ENCODE data around the gene SCG5.

SCG5 gene

GRCh38 chr15:32729700-32730395 lies 88.3 kb downstream of the SCG5 start:
- no peak for DNase-seq

- no peak for DNase-seq
Observed at GRCh38 chr15:32730677-32731654, 89.5 kb downstream of the SCG5 start.

GRCh38 chr15:32732574-32733157 lies 91.2 kb downstream of the SCG5 start:
- DNase-seq: no peak

- DNase-seq: no peak
Observed at GRCh38 chr15:32733281-32733680, 91.8 kb downstream of the SCG5 start.

GRCh38 chr15:32735989-32736700 lies 94.6 kb downstream of the SCG5 start:
- DNase-seq: no peak

GRCh38 chr15:32736701-32737061 lies 95.2 kb downstream of the SCG5 start:
- no peak for DNase-seq

- DNase-seq: no peak
Observed at GRCh38 chr15:32737304-32737703, 95.8 kb downstream of the SCG5 start.

GRCh38 chr15:32738666-32739065 lies 97.2 kb downstream of the SCG5 start:
- no peak for DNase-seq

GRCh38 chr15:32739522-32740063 lies 98.1 kb downstream of the SCG5 start:
- no peak for DNase-seq

GRCh38 chr15:32743411-32744140 lies 102.1 kb downstream of the SCG5 start:
- DNase-seq: no peak

- no peak for DNase-seq
Observed at GRCh38 chr15:32746116-32746857, 104.8 kb downstream of the SCG5 start.
